ENCODE results near the gene HSBP1.

Gene HSBP1

GRCh38 chr16:83840060-83840617 is 32.4 kb downstream of the HSBP1 start:
- no peak for DNase-seq

GRCh38 chr16:83842291-83842690 is 34.5 kb downstream of the HSBP1 start:
- no peak for DNase-seq

- DNase-seq: peak in 1 of 3 experiments; percentile 17
These were observed 35.2 kb downstream of the HSBP1 start for GRCh38 chr16:83842756-83843507.

- DNase-seq: no peak
These were observed 35.9 kb downstream of the HSBP1 start for GRCh38 chr16:83843657-83844056.

- DNase-seq: no peak
These were observed 37.5 kb downstream of the HSBP1 start for GRCh38 chr16:83845263-83845662.

GRCh38 chr16:83847371-83848225 is 39.8 kb downstream of the HSBP1 start:
- peak in 2 of 3 experiments; percentile 25 to 62 for DNase-seq

GRCh38 chr16:83849421-83849820 is 41.6 kb downstream of the HSBP1 start:
- peak in 1 of 3 experiments; percentile 22 for DNase-seq

- DNase-seq: no peak
These were observed 43.2 kb downstream of the HSBP1 start for GRCh38 chr16:83850947-83851346.

- no peak for DNase-seq
These were observed 43.7 kb downstream of the HSBP1 start for GRCh38 chr16:83851473-83851872.

GRCh38 chr16:83852774-83853173 is 45.0 kb downstream of the HSBP1 start:
- no peak for DNase-seq

- no peak for DNase-seq
These were observed 46.1 kb downstream of the HSBP1 start for GRCh38 chr16:83853834-83854233.

GRCh38 chr16:83854420-83854819 is 46.6 kb downstream of the HSBP1 start:
- DNase-seq: no peak

GRCh38 chr16:83856792-83857191 is 49.0 kb downstream of the HSBP1 start:
- DNase-seq: peak in 1 of 3 experiments; percentile 22

- DNase-seq: no peak
These were observed 51.5 kb downstream of the HSBP1 start for GRCh38 chr16:83859265-83859664.

GRCh38 chr16:83862661-83863060 is 54.9 kb downstream of the HSBP1 start:
- no peak for DNase-seq

- DNase-seq: no peak
These were observed 55.9 kb downstream of the HSBP1 start for GRCh38 chr16:83863682-83864081.

Data from NCI-H1417 (cell line).